ENCODE data around the gene C16orf95.
"Not testable (repeated sequence)": the region's sequence is repeated elsewhere in the genome, so short reads cannot be mapped to it uniquely, and the experiment has no call there.

C16orf95 gene

DNA sequence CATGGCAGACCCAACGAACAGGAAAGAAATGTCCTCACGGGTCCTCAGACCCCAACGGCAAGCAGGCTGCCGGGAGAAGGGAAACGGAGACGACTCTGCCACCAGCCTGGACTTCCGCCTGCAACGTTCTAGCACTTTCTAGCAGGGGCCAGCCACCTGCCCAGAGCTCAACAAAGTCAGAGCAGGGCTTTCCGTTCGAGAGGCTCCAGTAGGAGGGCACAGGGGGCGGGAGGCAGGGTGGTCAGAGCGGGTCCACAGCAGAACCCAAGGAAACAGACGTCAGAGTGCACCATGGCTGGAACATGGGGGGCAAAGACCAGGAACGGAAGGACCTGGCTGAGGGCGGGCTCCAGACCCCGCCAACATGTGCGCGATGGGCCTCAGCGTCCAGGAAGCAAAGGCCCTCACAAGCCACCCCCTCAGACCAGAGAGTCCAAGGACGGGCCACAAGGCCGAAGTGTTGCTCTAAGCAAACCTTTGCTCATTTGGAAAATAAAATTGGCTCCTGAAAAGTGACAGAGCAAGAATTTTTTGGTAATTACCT lies 29.4 kb upstream of the C16orf95 start:
- Histone ChIP-seq H3K27me3 (replicated peaks; ENCODE audit: control insufficient read depth, insufficient read depth, low read length, poor library complexity, severe bottlenecking) (no peaks in the 10 kb centered on the region), H3K36me3 (ENCODE audit: control insufficient read depth, insufficient read depth, low read length) (peaks cover 34% of the 10 kb centered on the region), H3K4me1 (ENCODE audit: control insufficient read depth, insufficient read depth, low read length, poor library complexity, severe bottlenecking) (peaks cover 8% of the 10 kb centered on the region), H3K9me3 (ENCODE audit: control insufficient read depth, low read length) (no peaks in the 10 kb centered on the region), H3K27ac (ENCODE audit: insufficient read depth, low read length, poor library complexity, severe bottlenecking) (no peak overlapping the region), H3K4me3 (ENCODE audit: insufficient read depth, low read depth, low read length, poor library complexity, severe bottlenecking) (no peak overlapping the region)
- DNase-seq: no peak

DNA sequence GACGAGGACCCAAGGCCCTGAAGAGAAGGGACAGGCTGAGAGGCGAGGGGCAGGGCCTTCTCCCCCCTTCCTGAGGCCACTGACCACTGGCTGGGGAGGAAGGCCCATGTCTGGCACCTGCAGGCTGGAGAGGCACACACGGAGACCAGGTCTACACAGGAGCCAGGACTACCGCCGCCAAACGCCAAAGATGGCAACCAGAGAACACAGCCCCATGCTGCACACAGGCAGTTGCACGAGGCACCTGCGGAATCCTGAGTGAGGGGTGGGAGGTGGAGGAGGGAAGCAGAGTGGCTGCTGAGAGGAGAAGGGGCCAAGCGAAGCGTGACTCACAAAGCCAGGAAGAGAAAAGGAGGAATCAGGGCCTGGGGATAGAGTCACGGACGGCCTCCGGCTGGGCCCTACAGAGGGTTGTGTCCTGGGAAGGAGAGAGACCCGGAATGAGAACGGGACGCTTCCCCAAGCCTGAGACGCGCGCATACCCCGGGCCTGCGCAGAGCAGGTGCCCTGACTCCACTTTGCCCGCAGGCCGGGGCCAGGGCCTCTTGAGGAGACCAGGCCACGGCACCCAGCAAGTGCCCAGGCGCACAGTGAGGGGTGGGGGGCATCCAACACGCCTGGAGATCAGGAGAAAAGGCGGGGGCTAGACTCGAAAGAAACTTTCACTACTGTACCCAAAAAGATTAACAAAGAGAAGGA lies 28.7 kb upstream of the C16orf95 start:
- peak overlapping the region; percentile 16 for H3K27ac ChIP-seq (ENCODE audit: insufficient read depth, low read length, poor library complexity, severe bottlenecking)

DNA sequence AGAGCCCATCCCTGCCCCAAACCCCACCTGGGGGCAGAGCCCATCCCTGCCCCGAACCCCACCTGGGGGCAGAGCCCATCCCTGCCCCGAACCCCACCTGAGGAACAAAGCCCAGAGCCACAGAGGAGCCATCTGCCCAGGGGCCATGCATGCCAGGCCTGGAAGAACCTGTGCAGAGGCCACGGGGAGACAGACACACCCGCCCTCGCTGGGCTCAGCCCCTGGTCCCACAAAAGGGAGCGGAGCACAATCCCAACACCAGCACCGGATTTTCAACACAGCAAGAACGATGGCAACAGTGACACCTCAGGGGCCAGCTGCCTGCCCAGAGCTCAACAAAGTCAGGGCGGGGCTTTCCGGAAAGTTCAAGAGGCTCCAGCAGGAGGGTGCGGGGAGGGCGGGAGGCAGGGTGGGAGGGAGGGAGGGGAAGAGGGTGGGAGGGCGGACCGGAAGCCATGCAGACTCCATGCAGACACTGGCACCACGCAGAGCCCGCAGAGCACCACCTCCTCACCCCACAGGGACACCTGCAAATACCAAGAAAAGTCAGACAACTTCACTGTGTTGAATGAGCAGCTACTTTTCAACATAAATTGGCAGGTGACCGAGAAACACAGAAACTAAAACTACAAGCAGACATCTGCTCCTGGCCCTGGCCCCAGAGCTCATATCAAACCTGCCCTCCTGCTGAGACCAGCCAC lies 27.9 kb upstream of the C16orf95 start:
- peak; percentile 20 to 41 (median 35) for DNase-seq
- H3K9me3 ChIP-seq (ENCODE audit: control insufficient read depth, low read length): no peaks in the 10 kb centered on the region
- H3K4me1 ChIP-seq (ENCODE audit: control insufficient read depth, insufficient read depth, low read length, poor library complexity, severe bottlenecking): peaks cover 8% of the 10 kb centered on the region
- no peak overlapping the region for H3K4me3 ChIP-seq (ENCODE audit: insufficient read depth, low read depth, low read length, poor library complexity, severe bottlenecking)
- H3K36me3 ChIP-seq (ENCODE audit: control insufficient read depth, insufficient read depth, low read length): peaks cover 39% of the 10 kb centered on the region
- H3K27ac ChIP-seq (ENCODE audit: insufficient read depth, low read length, poor library complexity, severe bottlenecking): peak overlapping the region; percentile 53
- H3K27me3 ChIP-seq (replicated peaks; ENCODE audit: control insufficient read depth, insufficient read depth, low read length, poor library complexity, severe bottlenecking): no peaks in the 10 kb centered on the region

More for the DNA sequence above, 28.7 kb upstream of the C16orf95 start:
- H3K36me3 ChIP-seq (ENCODE audit: control insufficient read depth, insufficient read depth, low read length): peaks cover 38% of the 10 kb centered on the region
- no peaks in the 10 kb centered on the region for H3K27me3 ChIP-seq (replicated peaks; ENCODE audit: control insufficient read depth, insufficient read depth, low read length, poor library complexity, severe bottlenecking)
- no peak for DNase-seq
- H3K9me3 ChIP-seq (ENCODE audit: control insufficient read depth, low read length): no peaks in the 10 kb centered on the region
- H3K4me1 ChIP-seq (ENCODE audit: control insufficient read depth, insufficient read depth, low read length, poor library complexity, severe bottlenecking): peaks cover 8% of the 10 kb centered on the region
- no peak overlapping the region for H3K4me3 ChIP-seq (ENCODE audit: insufficient read depth, low read depth, low read length, poor library complexity, severe bottlenecking)

DNA sequence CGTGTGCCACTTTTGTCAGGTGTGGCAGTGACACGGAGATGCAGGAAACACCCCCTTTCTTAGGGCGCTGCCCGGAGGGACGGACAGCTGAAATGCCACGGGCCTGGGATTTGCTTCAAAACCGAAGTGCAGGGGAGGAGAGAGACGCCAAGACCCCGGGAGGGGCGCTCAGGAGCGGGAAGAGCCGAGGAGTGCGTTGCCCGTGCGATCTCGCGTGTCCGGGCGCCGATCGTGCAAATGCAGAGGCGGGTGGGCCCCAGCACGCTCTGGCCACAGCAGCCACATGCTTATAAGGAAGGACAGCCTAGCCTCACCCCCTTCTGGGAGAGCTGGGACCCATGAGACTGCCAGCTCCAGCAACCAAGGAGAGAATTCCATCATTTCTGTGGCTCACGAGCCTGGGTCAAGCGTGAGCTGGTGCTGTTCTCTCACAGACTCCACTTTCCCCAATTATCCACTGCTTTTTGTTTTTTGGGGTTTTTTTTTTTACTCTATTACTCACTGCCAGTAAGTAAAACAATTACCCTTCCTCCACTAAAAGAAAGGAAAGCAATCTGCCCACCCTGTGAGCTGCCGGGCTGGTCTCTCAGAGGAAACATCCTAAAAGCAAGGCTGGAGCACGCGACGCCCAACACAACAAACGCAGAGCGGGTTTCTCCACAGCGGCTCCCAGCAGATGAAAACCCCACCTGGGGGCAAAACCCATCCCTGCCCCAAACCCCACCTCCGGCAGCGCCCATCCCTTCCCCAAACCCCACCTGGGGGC lies 27.2 kb upstream of the C16orf95 start:
- peaks cover 43% of the 10 kb centered on the region for H3K36me3 ChIP-seq (ENCODE audit: control insufficient read depth, insufficient read depth, low read length)
- H3K27me3 ChIP-seq (replicated peaks; ENCODE audit: control insufficient read depth, insufficient read depth, low read length, poor library complexity, severe bottlenecking): no peaks in the 10 kb centered on the region
- DNase-seq: no peak
- peaks cover 8% of the 10 kb centered on the region for H3K4me1 ChIP-seq (ENCODE audit: control insufficient read depth, insufficient read depth, low read length, poor library complexity, severe bottlenecking)
- H3K27ac ChIP-seq (ENCODE audit: insufficient read depth, low read length, poor library complexity, severe bottlenecking): peak overlapping the region; percentile 53
- no peaks in the 10 kb centered on the region for H3K9me3 ChIP-seq (ENCODE audit: control insufficient read depth, low read length)
- no peak overlapping the region for H3K4me3 ChIP-seq (ENCODE audit: insufficient read depth, low read depth, low read length, poor library complexity, severe bottlenecking)

DNA sequence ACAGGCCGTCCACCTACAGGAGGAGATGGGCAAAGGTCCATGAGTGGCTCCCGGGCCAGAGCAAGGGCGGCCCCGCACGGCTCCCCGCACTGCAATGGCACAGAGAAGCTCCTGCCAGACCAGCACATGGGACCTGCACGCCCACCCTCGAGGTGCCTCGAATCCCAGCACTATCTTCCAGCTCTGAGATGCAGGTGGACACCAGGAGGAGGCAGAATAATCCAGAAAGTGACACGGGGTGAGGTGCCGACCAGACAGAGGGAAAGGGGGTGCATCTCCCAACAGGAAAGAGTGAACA lies 26.5 kb upstream of the C16orf95 start:
- Histone ChIP-seq H3K9me3 (ENCODE audit: control insufficient read depth, low read length) (no peaks in the 10 kb centered on the region), H3K36me3 (ENCODE audit: control insufficient read depth, insufficient read depth, low read length) (peaks cover 49% of the 10 kb centered on the region), H3K27ac (ENCODE audit: insufficient read depth, low read length, poor library complexity, severe bottlenecking) (no peak overlapping the region), H3K27me3 (replicated peaks; ENCODE audit: control insufficient read depth, insufficient read depth, low read length, poor library complexity, severe bottlenecking) (no peaks in the 10 kb centered on the region), H3K4me3 (ENCODE audit: insufficient read depth, low read depth, low read length, poor library complexity, severe bottlenecking) (no peak overlapping the region), H3K4me1 (ENCODE audit: control insufficient read depth, insufficient read depth, low read length, poor library complexity, severe bottlenecking) (peaks cover 8% of the 10 kb centered on the region)
- DNase-seq: no peak

DNA sequence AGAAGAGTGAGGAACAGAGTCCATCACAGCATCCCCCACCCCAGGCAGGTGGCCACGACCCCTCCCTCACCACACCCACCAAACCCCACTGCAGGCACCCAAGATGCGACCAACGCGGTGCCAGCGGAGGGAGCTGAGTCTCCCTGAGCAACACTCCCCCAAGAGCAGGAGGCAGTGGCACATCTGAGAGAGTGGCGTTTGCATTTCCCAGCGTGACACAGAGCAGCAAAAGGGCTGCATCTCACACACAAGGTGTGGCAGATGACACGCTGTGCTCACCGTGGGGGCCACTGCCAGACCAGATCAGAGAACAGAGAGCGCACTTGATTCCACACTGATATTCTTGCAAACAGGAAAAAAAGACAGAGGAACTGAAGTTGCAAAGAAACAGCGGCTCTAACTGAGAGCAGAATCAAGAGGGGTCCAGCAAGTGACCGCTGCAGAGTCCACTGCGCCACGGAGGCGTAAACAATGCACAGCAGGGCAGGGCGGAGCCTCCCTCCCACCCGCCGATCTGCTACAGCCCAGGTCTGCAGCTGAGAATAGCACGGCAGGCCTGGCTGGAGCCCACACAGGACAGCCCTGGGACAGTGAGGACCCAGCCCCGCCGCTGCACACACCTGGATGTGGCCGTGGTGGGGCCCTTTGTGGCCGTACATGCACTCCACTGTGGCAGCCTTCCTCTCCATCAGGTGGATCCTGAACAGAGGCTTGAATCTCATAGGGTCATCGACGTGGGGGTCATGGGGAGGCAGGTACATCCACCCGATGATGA lies 26.0 kb upstream of the C16orf95 start:
- Histone ChIP-seq H3K27me3 (replicated peaks; ENCODE audit: control insufficient read depth, insufficient read depth, low read length, poor library complexity, severe bottlenecking) (no peaks in the 10 kb centered on the region), H3K27ac (ENCODE audit: insufficient read depth, low read length, poor library complexity, severe bottlenecking) (no peak overlapping the region), H3K36me3 (ENCODE audit: control insufficient read depth, insufficient read depth, low read length) (peaks cover 52% of the 10 kb centered on the region), H3K4me1 (ENCODE audit: control insufficient read depth, insufficient read depth, low read length, poor library complexity, severe bottlenecking) (peaks cover 8% of the 10 kb centered on the region), H3K9me3 (ENCODE audit: control insufficient read depth, low read length) (no peaks in the 10 kb centered on the region), H3K4me3 (ENCODE audit: insufficient read depth, low read depth, low read length, poor library complexity, severe bottlenecking) (no peak overlapping the region)
- no peak for DNase-seq

DNA sequence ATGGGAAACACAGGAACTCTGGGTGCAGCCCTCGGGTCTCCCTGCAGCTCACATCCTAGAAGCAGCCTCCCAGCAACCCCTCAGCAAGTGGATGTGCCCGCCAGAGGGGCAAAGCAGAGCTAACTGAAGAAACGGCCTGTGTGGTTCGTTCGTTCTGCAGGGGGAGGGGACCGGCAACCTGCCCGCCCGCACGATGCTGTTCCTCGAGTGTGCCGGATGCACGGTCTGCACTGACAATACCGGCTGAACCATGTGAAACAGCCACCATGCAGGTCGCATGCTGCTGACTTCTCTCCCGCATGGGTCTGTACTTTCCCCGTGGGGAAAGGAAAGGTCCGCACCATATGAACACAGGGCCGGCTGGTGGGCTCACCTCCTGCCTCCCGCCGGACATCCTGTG lies 25.3 kb upstream of the C16orf95 start:
- no peak for DNase-seq
- Histone ChIP-seq H3K9me3 (ENCODE audit: control insufficient read depth, low read length) (no peaks in the 10 kb centered on the region), H3K4me1 (ENCODE audit: control insufficient read depth, insufficient read depth, low read length, poor library complexity, severe bottlenecking) (peaks cover 8% of the 10 kb centered on the region), H3K27ac (ENCODE audit: insufficient read depth, low read length, poor library complexity, severe bottlenecking) (no peak overlapping the region), H3K36me3 (ENCODE audit: control insufficient read depth, insufficient read depth, low read length) (peaks cover 52% of the 10 kb centered on the region), H3K27me3 (replicated peaks; ENCODE audit: control insufficient read depth, insufficient read depth, low read length, poor library complexity, severe bottlenecking) (no peaks in the 10 kb centered on the region), H3K4me3 (ENCODE audit: insufficient read depth, low read depth, low read length, poor library complexity, severe bottlenecking) (no peak overlapping the region)

DNA sequence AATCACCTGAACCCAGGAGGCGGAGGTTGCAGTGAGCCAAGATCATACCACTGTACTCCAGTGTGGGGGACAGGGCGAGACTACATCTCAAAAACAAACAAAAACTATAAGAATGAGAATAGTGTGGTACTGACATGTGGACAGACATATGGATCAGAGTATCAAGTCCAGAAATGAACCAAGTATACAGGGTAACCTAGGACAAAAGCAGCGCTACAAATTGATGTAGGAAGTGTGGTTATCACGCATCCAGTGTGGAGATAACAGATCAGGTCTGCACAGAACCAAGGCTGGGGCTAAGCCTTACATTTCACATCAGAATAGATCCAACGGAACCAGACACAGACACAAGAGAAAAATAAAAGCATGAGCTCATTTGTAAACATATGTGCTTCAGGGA lies 23.0 kb upstream of the C16orf95 start:
- no peak for DNase-seq
- H3K27me3 ChIP-seq (replicated peaks; ENCODE audit: control insufficient read depth, insufficient read depth, low read length, poor library complexity, severe bottlenecking): no peaks in the 10 kb centered on the region
- peaks cover 3% of the 10 kb centered on the region for H3K4me1 ChIP-seq (ENCODE audit: control insufficient read depth, insufficient read depth, low read length, poor library complexity, severe bottlenecking)
- H3K4me3 ChIP-seq (ENCODE audit: insufficient read depth, low read depth, low read length, poor library complexity, severe bottlenecking): no peak overlapping the region
- H3K27ac ChIP-seq (ENCODE audit: insufficient read depth, low read length, poor library complexity, severe bottlenecking): no peak overlapping the region
- H3K36me3 ChIP-seq (ENCODE audit: control insufficient read depth, insufficient read depth, low read length): peaks cover 53% of the 10 kb centered on the region
- no peaks in the 10 kb centered on the region for H3K9me3 ChIP-seq (ENCODE audit: control insufficient read depth, low read length)

DNA sequence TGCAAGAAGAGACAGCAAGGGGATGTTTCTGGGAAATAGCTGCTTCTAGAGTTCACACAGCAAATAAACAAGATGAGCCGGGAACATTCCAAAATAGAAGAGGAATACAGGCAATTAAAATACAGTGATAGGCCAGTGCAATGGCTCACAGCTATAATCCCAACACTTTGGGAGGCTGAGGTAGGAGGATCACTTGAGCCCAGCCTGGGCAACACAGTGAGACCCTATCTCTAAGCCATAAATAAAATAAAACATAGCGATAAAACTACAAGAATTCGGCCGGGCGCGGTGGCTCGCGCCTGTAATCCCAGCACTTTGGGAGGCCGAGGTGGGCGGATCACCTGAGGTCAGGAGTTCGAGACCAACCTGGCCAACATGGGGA lies 22.5 kb upstream of the C16orf95 start:
- not testable (repeated sequence) for H3K27me3 ChIP-seq (replicated peaks; ENCODE audit: control insufficient read depth, insufficient read depth, low read length, poor library complexity, severe bottlenecking); H3K4me1 ChIP-seq (ENCODE audit: control insufficient read depth, insufficient read depth, low read length, poor library complexity, severe bottlenecking); H3K27ac ChIP-seq (ENCODE audit: insufficient read depth, low read length, poor library complexity, severe bottlenecking); DNase-seq; H3K4me3 ChIP-seq (ENCODE audit: insufficient read depth, low read depth, low read length, poor library complexity, severe bottlenecking); H3K9me3 ChIP-seq (ENCODE audit: control insufficient read depth, low read length)
- H3K36me3 ChIP-seq (ENCODE audit: control insufficient read depth, insufficient read depth, low read length): peaks cover 57% of the 10 kb centered on the region

Data from effector memory CD4-positive, alpha-beta T cell (primary cell).